T-helper 22 cell (primary cell): ENCODE measurements around the gene NXPH4.

Experiments
- DNase-seq: peaks from one replicate; pipeline ENCODE4 v3.0.0-alpha.2; 2020; ENCODE audit warnings: low read depth

Gene NXPH4

GRCh38 chr12:57219205-57219992 is 2.8 kb downstream of the NXPH4 start:
- DNase-seq, result no peak

- DNase-seq, result no peak
Observed at GRCh38 chr12:57219993-57220754, 3.6 kb downstream of the NXPH4 start.

- no peak for DNase-seq
Observed at GRCh38 chr12:57220770-57221168, 4.2 kb downstream of the NXPH4 start.

- DNase-seq, result no peak
Observed at GRCh38 chr12:57221169-57221917, 4.7 kb downstream of the NXPH4 start.

GRCh38 chr12:57222286-57223190 is 5.9 kb downstream of the NXPH4 start:
- no peak for DNase-seq

- DNase-seq, result no peak
Observed at GRCh38 chr12:57223191-57224165, 6.9 kb downstream of the NXPH4 start.

- no peak for DNase-seq
Observed at GRCh38 chr12:57224278-57224972, 7.8 kb downstream of the NXPH4 start.

GRCh38 chr12:57224973-57225679 is 8.5 kb downstream of the NXPH4 start:
- peak; percentile 25 for DNase-seq

GRCh38 chr12:57225680-57226210 is 9.2 kb downstream of the NXPH4 start:
- no peak for DNase-seq

GRCh38 chr12:57226588-57227314 is 10.2 kb downstream of the NXPH4 start:
- DNase-seq, result no peak

- no peak for DNase-seq
Observed at GRCh38 chr12:57227315-57228115, 10.9 kb downstream of the NXPH4 start.

GRCh38 chr12:57229046-57229633 is 12.5 kb downstream of the NXPH4 start:
- no peak for DNase-seq

GRCh38 chr12:57229634-57230380 is 13.2 kb downstream of the NXPH4 start, which contains the start of gene SHMT2:
Gene SHMT2, plus strand, starts transcription at chr12:57229711. Its CDS starts 68 bp downstream, at chr12:57229779.
- DNase-seq, result peak; percentile 84

GRCh38 chr12:57230381-57231155 is 14.0 kb downstream of the NXPH4 start:
- DNase-seq, result no peak
